Mammary epithelial cell (primary cell): ENCODE measurements around the gene CREB5.

Source experiments
- EZH2 ChIP-seq: IDR thresholded peaks from 2 replicates; pipeline ENCODE4 v1.6.1; 2012; ENCODE audit warnings: low read length, inconsistent platforms, borderline replicate concordance
- TF ChIP-seq, protein P1 (sequence below), 2 donors: IDR thresholded peaks in 1 of 2; conservative IDR thresholded peaks in 1 of 2; 2 replicates each; pipeline ENCODE4 v1.5.1; 2011 to 2012; ENCODE audit warnings: inconsistent platforms in 2 of 2, low read length in 2 of 2, mild to moderate bottlenecking in 2 of 2, control low read depth in 1 of 2, low read depth in 1 of 2; ENCODE audit not compliant: insufficient read depth in 1 of 2; ENCODE audit errors: extremely low read depth in 1 of 2

DNA sequence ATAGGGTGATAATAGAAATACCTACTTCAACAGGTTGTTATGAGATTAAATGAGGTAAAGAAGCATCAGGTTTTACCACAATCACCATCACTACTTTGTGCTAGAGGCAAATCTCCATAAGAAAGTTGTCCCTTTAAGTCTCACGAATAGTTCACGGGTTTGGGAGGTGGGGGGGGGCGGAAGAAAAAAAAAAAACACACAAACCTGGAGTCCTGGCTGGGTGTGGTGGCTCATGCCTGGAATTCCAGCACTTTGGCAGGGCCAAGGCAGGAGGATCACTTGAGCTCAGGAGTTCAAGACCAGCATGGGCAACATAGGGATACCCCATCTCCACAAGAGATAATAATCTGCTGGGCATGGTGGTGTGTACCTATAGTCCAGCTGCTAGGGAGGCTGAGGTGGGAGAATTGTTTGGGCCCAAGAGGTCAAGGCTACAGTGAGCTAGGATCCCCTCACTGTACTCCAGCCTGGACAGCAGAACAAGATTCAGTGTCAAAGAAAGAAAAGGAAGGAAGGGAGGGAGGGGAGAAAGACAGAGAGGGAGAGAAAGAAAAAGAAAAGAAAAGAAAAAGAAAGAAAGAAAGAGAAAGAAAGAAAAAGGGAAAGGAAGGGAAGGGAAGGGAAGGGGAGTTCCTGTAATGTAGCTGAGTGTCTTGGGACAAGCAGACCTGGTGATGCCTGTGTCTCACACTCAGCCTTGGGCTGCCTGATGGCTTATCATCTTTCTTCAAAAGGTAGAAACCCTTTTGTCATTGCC is 231.4 kb downstream of the CREB5 start:
- TF ChIP-seq, protein P1, sequence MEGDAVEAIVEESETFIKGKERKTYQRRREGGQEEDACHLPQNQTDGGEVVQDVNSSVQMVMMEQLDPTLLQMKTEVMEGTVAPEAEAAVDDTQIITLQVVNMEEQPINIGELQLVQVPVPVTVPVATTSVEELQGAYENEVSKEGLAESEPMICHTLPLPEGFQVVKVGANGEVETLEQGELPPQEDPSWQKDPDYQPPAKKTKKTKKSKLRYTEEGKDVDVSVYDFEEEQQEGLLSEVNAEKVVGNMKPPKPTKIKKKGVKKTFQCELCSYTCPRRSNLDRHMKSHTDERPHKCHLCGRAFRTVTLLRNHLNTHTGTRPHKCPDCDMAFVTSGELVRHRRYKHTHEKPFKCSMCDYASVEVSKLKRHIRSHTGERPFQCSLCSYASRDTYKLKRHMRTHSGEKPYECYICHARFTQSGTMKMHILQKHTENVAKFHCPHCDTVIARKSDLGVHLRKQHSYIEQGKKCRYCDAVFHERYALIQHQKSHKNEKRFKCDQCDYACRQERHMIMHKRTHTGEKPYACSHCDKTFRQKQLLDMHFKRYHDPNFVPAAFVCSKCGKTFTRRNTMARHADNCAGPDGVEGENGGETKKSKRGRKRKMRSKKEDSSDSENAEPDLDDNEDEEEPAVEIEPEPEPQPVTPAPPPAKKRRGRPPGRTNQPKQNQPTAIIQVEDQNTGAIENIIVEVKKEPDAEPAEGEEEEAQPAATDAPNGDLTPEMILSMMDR (conservative IDR thresholded peaks at IDR 0.05 in 1 of 2, IDR thresholded peaks at IDR 0.05 in 1 of 2; ENCODE audit: extremely low read depth in 1 of 2, insufficient read depth in 1 of 2, low read depth in 1 of 2, low read length in 2 of 2) = no peak
- TF ChIP-seq EZH2 = no peak
